CD4-positive, alpha-beta T cell treated with Interferon alpha-2 for 1 hour (primary cell): ENCODE data around the gene SCRT2.

Source experiments
- DNase-seq, 2 donors: peaks; one replicate each; pipeline ENCODE4 v3.0.0-alpha.2; 2020 to 2022

The SCRT2 gene

DNA sequence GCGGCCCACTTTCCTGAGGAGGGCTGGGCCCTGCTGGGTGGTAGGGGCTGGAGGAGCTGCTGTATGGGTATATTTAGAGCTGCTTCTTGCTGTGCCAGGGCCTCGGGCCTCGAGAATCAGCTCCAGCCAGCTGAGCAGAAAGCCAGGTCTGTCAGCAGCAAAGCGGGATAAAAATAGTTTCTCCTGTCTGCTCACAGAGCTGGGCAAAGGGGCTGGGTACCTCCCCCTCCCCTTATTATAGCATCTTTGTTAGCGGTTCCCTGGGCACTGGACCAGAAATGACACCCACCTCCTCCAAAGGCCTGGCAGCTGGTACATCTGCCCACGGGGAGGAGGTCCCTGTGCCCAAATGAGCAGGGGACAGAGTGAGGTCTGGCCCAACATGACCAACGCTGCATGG lies 6.0 kb downstream of the SCRT2 start:
- DNase-seq, result no peak

DNA sequence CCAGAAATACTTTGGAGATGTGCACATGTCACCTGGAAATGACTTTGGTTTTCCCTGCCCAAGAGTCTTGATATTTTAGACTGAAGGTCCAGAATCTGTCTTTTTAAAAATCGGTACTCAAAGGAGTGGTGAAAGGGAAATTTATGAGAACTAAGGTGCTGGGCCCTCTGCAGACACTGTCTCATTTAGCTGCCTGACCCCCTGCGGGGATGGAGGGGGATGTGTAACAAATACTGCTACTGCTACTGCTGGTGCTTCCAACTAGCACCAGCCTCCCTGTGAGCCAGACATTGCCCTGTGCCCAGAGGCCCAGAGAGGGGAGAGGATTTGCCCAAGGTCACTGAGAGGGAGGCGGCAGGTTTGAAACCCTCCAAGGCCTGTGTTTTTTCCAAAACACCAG lies 7.0 kb downstream of the SCRT2 start:
- DNase-seq, result no peak

- DNase-seq, result no peak
These were observed 7.6 kb downstream of the SCRT2 start for GRCh38 chr20:668050-668449.

- DNase-seq, result peak; percentile 44 to 56
These were observed 8.1 kb downstream of the SCRT2 start for GRCh38 chr20:667351-668034.

DNA sequence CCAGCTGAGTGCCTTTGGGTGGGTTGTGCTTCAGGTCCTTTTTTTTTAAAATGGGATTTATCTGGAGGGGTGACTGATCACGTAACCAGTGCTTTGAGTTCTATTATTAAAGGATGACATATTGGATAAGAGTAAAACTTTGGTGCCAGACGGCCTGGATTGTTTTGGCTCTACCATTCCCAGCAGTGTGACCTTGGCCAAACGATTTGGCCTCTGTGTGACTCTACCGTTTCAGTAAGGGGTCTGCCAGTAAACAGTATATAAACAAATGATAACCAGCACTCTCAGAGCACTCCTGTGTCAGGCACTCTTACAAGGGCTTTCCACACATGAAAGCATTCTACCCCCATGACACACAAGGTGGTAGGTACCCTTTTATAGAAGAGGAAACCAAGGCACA lies 8.7 kb downstream of the SCRT2 start:
- no peak for DNase-seq

DNA sequence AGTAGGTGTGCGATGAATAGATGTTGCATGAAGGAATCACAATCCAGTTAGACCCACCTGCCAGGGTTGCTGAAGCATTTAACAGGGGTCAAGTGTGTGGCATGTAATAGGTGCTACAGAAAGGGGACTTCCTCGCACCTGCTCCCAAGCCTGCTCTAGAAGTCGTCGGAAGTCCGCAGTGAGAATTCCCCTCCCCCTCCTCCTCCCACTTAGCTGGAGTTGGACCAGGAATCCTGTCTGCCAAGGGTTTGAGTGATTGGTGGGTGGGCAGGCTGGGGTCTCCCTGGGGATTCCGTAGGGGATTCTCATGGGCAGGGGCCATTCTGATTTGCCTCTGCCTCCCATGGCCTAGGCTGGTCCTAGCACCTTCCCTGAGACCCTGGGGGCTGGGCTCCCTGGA lies 10.3 kb downstream of the SCRT2 start:
- DNase-seq, result no peak

DNA sequence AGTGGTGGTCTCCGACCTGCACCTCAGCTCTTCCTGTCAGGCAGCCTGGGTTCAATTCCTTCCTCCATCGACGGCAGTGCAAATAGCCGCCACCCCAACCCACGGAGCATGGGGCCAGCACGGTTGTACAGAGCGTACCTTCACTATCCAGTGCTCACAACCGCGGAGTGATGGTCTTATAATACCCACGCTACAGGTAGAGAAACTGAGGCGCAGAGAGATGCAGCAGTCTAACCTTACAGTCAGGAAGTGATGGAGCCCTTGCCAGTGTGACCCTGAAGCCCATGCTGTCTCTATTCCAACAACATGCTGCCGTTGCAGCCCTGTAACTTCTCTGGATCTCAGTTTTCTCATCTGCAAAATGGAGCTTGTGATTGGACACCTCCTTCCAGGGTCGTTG lies 11.0 kb downstream of the SCRT2 start:
- DNase-seq, result no peak

GRCh38 chr20:664151-664550 lies 11.5 kb downstream of the SCRT2 start:
- no peak for DNase-seq

DNA sequence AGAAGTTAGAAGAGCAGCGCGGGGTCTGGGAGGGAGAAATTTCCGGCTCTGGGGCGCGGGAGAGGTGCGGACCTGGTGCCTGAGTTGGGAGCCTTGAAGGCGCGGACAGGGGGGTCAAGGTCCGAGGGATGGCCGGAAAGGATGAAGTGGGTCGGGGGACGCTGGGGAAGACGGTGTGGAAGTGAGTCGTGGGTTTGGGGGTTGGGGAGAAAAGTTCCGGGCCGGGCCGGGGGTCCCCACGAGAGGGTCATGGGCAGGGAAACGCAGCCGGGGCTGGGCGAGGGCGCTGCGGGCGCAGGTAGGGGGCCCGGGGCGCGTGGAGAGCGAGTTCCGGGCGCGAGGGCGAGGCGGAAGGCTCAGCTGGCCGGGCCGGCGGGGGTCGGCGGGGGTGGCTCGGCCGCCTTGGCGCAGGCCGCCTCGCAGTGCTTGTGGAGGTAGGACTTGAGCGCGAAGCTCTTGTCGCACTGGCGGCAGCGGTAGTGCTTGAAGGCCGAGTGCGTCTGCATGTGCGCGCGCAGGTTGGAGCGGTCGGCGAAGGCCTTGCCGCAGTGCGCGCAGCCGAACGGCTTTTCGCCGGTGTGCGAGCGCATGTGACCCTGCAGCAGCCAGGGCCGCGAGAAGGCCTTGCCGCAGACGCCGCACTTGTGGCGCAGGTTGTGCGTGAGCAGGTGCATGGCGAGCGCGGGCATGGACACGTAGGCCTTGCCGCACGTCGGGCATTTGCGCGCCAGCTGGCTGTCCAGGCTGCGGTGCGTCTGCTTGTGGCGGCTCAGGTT lies 12.1 kb downstream of the SCRT2 start:
- DNase-seq, result no peak

- no peak for DNase-seq
These were observed 13.1 kb downstream of the SCRT2 start for GRCh38 chr20:662277-663192.

DNA sequence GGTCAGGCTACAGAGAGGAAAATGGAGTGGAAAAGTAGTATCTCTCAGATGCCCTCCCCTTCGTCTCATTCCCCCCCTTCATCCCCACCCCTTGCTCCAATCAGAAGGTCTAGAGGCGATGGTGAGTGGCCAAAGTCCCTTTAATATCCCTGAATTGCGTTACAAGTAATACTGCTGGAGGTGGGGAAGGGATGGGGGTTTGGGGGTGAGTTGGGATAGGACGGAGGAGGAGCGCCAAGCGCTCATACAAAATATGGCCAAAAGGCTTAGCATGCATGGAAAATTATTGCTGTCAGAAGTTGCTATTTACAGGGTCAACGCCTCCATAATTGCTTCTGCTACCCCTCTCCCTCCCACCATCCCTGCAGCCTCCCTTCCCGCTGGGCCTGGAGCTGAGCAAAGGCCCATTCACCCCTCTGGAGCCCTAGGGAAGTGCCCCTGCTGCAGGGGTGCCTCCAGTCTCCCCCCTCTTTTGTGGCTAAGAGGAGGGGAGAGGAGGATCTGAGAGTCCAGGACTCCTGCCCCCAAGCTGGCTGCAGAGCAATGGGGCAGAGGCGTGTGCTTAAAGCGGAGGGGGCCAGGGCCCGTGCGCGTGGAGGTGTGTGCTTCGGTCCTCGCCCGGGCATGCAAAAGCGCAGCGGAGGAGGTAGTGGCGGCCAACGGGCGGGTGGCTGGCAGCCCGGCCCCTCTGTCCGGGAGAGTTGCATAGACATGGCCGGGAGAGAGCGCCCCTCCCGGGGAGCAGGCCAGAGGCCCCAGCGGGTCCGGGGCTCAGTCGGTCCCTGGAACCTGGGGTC lies 13.9 kb downstream of the SCRT2 start:
- DNase-seq, result no peak

DNA sequence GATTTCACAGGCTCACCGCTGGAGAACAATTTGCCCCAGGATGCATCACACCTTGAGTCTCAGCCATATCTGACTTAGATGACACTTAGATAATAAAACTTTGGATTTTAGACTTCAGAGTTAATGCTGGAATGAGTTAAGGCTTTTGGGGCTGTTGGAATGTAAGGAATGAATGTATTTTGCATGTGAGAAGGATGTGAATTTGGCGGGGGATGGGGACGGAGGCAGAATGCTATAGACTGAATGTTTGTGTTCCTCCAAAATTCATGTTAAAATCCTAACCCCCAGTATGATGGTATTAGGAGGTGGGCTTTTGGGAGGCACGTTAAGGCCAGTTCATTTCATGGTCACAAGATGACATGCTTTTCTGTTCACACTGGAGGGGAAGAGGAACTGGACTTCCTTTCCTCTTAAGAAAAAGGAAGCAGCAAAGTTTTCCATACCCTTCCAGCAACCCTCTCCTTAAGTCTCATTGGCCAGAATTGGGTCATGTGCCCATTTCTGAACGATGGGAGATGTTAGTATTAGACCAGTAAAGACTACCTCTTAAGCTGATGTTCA lies 16.8 kb downstream of the SCRT2 start:
- no peak for DNase-seq

- DNase-seq, result no peak
These were observed 17.4 kb downstream of the SCRT2 start for GRCh38 chr20:658202-658601.

GRCh38 chr20:655726-656624 lies 19.6 kb downstream of the SCRT2 start:
- DNase-seq, result no peak

- no peak for DNase-seq
These were observed 21.2 kb downstream of the SCRT2 start for GRCh38 chr20:654417-654750.

- no peak for DNase-seq
These were observed 21.8 kb downstream of the SCRT2 start for GRCh38 chr20:653590-654416.

- DNase-seq, result peak; percentile 80 to 86
These were observed 22.5 kb downstream of the SCRT2 start, which contains the start of gene SRXN1 for GRCh38 chr20:653110-653589. TSS of gene SRXN1 (minus strand) at chr20:653200. CDS start at chr20:653185, 15 bp downstream.

- DNase-seq, result no peak
These were observed 22.9 kb downstream of the SCRT2 start for GRCh38 chr20:652615-653109.

DNA sequence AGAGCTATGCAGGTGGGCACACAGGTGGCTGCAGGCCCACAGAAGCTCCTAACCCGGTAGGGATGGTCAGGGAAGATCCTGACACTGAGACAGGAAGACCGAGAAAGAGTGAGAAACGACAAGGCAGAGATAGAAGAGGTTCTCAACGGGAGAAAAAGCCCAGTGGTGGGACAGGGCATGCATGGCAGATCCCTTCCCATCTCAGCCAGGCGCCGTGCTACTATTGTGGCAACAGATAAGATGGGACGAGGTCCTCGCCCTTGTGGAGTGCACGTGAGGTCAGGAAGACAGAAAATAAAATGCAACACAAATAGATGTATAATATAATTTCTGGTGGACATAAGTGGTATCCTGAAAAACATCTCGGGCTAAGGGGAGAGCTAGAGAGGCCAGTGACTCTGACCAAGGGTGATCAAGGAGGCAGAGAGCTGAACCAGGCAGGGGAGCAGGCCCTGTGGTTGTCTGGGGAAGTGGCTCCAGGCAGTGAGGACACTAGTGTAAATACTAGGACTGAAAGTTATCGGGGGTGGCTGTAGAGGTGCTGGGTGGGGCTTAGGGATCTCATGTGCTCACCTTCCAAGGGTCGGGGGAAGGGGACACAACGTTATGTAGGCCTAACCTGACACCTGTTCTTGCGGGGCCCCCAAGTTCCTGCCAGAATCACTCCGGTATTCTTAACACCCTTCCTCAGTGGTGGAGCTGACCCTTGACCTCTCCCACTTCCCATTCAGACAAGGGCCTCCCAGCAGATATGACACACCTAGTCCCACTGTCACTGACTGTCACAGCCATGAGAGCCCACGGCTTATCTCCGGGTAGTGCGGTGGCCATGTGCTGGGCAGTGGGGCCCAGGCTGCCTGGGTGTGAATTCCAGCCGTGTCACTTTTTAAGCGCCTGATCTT lies 23.6 kb downstream of the SCRT2 start:
- no peak for DNase-seq
